ENCODE results near the gene TNFAIP8.

- TF ChIP-seq POLR2A (IDR thresholded peaks at IDR 0.05; ENCODE audit: low read depth, low read length) (peak; percentile 28; the same call in 1 of the 2 replicates), POLR2AphosphoS5 (IDR thresholded peaks at IDR 0.05; ENCODE audit: low read depth, low read length) (no peak)
These were observed 3.2 kb downstream of the TNFAIP8 start for GRCh38 chr5:119358901-119359603.
